Peyer's patch (tissue), 4 donors: ENCODE results near the gene MARCHF11.

Source experiments
- CTCF ChIP-seq, 6 experiments: fragments of 450-650 bp in 4 of 6; fragments of 200-600 bp in 2 of 6; sonication (generic) in 1 of 6; IDR thresholded peaks; one replicate each; pipeline ENCODE4 v1.5.1; 2017 to 2019; ENCODE audit warnings: antibody characterized with exemption in 6 of 6, mild to moderate bottlenecking in 3 of 6, moderate library complexity in 1 of 6
- POLR2A ChIP-seq, 2 donors: fragments of 450-650 bp; IDR thresholded peaks; one replicate each; pipeline ENCODE4 v1.5.1; 2017; ENCODE audit warnings: antibody characterized with exemption in 2 of 2, mild to moderate bottlenecking in 2 of 2, moderate library complexity in 2 of 2

GRCh38 chr5:16179936-16180788, 571 bp upstream of the MARCHF11 start:
- no peak for TF ChIP-seq POLR2A (IDR thresholded peaks at IDR 0.05)
- no peak for TF ChIP-seq CTCF (IDR thresholded peaks at IDR 0.05)
